K562 treated with DMSO at 1 percent for 48 hours (cell line): ENCODE measurements around the gene PLEKHA7. TPM values are rescaled to one million over a fixed set of nuclear protein-coding genes. Genes with fewer than 3 reads are reported as not detected.

Experiments
- total RNA-seq: library from RNA; unstranded; fragments of 300-600 nt; gene quantifications from 2 replicates; pipeline ENCODE4 v1.2.3, GENCODE V29; 2022; ENCODE audit warnings: low replicate concordance; ENCODE audit errors: extremely low read depth

PLEKHA7 gene, protein sequence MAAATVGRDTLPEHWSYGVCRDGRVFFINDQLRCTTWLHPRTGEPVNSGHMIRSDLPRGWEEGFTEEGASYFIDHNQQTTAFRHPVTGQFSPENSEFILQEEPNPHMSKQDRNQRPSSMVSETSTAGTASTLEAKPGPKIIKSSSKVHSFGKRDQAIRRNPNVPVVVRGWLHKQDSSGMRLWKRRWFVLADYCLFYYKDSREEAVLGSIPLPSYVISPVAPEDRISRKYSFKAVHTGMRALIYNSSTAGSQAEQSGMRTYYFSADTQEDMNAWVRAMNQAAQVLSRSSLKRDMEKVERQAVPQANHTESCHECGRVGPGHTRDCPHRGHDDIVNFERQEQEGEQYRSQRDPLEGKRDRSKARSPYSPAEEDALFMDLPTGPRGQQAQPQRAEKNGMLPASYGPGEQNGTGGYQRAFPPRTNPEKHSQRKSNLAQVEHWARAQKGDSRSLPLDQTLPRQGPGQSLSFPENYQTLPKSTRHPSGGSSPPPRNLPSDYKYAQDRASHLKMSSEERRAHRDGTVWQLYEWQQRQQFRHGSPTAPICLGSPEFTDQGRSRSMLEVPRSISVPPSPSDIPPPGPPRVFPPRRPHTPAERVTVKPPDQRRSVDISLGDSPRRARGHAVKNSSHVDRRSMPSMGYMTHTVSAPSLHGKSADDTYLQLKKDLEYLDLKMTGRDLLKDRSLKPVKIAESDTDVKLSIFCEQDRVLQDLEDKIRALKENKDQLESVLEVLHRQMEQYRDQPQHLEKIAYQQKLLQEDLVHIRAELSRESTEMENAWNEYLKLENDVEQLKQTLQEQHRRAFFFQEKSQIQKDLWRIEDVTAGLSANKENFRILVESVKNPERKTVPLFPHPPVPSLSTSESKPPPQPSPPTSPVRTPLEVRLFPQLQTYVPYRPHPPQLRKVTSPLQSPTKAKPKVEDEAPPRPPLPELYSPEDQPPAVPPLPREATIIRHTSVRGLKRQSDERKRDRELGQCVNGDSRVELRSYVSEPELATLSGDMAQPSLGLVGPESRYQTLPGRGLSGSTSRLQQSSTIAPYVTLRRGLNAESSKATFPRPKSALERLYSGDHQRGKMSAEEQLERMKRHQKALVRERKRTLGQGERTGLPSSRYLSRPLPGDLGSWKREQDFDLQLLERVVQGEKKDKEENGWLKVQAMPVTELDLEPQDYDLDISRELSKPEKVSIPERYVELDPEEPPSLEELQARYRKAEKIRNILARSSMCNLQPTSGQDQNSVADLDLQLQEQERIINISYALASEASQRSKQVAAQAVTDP
- total RNA-seq = not detected in 2 replicates

DNA sequence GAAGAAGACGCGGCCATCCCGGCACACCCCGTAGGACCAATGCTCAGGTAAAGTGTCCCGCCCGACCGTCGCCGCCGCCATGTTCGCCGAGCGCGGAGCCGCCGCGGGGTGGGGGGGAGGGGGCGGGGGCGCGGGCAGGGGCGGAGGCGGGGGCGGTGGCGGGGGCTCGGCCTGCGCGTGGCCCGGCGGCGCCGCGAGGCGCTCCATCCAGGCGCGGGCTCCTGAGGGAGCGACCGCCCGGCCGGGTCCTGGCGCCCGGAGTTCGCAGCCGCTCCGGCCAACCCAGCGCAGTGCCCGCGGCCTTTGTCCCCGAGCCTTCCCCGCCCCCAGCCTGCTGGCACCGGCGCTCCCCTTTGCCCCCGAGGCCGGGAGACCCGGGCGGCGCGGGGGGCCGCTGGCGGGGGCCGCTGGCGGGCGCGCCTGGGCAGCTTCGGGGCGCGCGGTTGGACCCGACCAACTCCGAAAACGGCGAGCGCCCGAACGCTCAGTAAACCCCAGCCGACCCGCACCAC, at the start of gene PLEKHA7:
Gene PLEKHA7, minus strand, starts transcription at position 94 of the 512 bp plus-strand sequence. Its CDS starts 13 bp downstream, at position 81.

DNA sequence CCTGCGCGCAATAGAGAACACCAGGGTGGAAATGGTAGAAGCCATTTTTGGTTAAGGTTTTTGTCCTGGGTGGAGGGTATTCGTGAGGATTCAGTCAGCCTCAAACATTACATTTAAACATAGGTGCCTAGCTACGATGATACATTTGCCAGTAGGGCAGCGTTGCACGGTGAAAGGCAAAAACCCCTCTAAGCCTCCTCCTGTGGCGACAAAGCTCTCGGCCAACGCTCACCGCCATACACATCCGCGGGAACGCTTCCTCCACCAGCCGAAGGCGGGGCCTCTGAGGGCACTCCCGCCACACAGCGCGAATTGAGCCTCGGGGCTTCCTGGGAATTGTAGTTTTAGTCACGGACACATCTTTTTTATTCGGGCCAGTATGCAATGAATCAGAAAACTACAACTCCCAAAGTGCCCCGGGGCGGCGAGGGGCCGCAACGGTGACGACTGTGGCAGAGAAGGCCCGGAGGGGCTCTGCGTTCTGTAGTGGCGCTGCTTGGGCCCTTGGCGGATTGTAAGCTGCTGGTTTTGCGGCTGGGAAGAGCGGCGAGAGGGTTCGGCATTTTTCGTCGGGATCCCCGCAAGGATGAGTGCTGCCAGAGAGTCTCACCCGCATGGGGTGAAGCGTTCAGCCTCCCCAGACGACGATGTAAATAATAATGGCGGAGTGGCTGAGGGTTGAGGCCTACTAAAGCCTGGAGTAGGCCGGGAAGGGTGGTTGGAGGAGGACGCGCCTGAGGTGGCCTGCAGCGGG, 275.8 kb downstream of the PLEKHA7 start, which contains the start of gene C11orf58:
Gene C11orf58, plus strand, starts transcription at position 455 of the 754 bp plus-strand sequence. Its CDS starts 132 bp downstream, at position 587.

Other genes with a start within 250 kb of the PLEKHA7 start
- gene RPS13, start 63.3 kb upstream of the PLEKHA7 start, total RNA-seq = 2,936 and 3,601 TPM in 2 replicates
- gene PIK3C2A, start 193.6 kb upstream of the PLEKHA7 start, total RNA-seq = not detected in 2 replicates